DND-41 (cell line): ENCODE measurements around the gene NOS1AP.

Experiments
- EZH2 ChIP-seq: IDR thresholded peaks from 3 replicates; pipeline ENCODE4 v1.6.1; 2012; ENCODE audit warnings: borderline replicate concordance, low read depth, mild to moderate bottlenecking, moderate library complexity, low read length, inconsistent platforms; ENCODE audit not compliant: severe bottlenecking
- TF ChIP-seq, protein P1 (sequence below): IDR thresholded peaks from 2 replicates; pipeline ENCODE4 v1.5.1; 2012; ENCODE audit warnings: borderline replicate concordance, low read length, moderate library complexity, mild to moderate bottlenecking; ENCODE audit not compliant: poor library complexity, severe bottlenecking; ENCODE audit errors: extremely low read depth

DNA sequence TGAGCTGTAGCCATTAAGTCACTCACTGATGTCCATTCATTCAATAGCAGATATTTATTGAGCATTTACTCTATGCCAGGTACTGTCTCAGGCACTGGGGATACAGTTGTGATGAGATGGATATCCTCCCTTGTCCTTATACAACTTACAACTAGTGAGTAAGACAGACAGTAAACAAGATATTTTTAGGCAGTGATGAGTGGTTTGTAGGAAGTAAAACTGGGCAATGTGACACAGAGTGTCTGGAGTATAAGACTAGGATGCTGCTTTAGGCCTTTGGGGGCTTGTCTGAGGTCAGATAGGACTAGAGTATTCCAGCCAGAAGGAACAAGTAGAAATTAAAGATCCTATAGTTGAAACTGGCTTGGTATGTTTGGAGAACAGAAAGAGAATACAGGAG is 41.4 kb downstream of the NOS1AP start:
- TF ChIP-seq, protein P1, sequence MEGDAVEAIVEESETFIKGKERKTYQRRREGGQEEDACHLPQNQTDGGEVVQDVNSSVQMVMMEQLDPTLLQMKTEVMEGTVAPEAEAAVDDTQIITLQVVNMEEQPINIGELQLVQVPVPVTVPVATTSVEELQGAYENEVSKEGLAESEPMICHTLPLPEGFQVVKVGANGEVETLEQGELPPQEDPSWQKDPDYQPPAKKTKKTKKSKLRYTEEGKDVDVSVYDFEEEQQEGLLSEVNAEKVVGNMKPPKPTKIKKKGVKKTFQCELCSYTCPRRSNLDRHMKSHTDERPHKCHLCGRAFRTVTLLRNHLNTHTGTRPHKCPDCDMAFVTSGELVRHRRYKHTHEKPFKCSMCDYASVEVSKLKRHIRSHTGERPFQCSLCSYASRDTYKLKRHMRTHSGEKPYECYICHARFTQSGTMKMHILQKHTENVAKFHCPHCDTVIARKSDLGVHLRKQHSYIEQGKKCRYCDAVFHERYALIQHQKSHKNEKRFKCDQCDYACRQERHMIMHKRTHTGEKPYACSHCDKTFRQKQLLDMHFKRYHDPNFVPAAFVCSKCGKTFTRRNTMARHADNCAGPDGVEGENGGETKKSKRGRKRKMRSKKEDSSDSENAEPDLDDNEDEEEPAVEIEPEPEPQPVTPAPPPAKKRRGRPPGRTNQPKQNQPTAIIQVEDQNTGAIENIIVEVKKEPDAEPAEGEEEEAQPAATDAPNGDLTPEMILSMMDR, result no peak
- no peak for TF ChIP-seq EZH2
